Epithelial cell of proximal tubule (primary cell): ENCODE data around the gene CRYL1. TPM values are rescaled to one million over a fixed set of nuclear protein-coding genes. Genes with fewer than 3 reads are reported as not detected.

Experiments used
- DNase-seq: peaks from one replicate; pipeline ENCODE4 v3.0.0-alpha.2; 2011; ENCODE audit warnings: low read depth
- H3K4me3 ChIP-seq: 2 replicates; pipeline ENCODE4 v1.5.1; 2011; ENCODE audit warnings: low read depth, mild to moderate bottlenecking, low read length
- total RNA-seq: library from RNA; depleted of rRNA; stranded (reverse); fragments of >200 nt; gene quantifications from 2 replicates; pipeline ENCODE4 v1.2.3, GENCODE V29; 2015
- TF ChIP-seq, protein P1 (sequence below): conservative IDR thresholded peaks from 2 replicates; pipeline ENCODE4 v1.5.1; 2012; ENCODE audit warnings: low read depth, mild to moderate bottlenecking, low read length

Gene CRYL1
- total RNA-seq, 1 donor from 2014 or later: 41.3 TPM

DNA sequence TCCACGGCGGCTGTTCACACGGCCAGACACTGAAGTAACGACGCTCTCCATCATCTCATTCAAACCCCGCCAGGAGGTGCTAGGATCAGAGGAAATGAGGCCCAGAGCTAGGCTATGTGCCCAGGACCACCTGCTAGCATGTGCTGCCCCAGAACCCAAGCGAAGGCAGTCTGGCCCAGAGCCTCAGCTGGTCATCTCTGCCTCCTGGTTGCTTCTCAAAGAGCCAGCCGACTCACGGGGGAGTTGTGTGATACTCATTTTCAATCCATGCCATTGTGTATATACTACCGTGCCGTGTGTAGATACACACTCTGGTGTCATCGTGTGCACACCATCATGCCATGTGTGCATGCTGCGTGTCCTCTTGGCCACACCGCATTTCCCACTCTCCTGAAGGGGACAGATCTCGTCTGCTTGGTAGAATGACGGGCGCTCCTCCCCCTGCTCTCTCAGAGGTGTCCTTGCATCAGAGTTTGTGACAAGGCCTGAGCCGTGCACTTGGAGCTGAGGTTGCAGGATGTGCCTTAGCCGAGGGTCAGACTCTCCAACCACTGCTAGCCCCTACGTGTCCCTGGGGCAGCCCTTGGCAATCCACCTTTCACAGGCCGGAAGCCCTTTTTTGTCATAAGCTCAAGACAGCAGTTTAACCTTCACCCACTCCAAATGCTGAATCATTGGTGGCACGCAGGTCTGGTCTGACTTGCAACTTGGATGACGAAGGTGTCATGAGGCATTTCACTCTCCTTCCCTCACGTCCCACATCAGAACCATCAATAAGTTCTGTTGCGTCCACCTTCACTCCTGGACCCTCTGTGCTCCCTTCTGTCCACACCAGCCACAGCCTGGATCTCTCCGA is 130.4 kb downstream of the CRYL1 start:
- TF ChIP-seq, protein P1, sequence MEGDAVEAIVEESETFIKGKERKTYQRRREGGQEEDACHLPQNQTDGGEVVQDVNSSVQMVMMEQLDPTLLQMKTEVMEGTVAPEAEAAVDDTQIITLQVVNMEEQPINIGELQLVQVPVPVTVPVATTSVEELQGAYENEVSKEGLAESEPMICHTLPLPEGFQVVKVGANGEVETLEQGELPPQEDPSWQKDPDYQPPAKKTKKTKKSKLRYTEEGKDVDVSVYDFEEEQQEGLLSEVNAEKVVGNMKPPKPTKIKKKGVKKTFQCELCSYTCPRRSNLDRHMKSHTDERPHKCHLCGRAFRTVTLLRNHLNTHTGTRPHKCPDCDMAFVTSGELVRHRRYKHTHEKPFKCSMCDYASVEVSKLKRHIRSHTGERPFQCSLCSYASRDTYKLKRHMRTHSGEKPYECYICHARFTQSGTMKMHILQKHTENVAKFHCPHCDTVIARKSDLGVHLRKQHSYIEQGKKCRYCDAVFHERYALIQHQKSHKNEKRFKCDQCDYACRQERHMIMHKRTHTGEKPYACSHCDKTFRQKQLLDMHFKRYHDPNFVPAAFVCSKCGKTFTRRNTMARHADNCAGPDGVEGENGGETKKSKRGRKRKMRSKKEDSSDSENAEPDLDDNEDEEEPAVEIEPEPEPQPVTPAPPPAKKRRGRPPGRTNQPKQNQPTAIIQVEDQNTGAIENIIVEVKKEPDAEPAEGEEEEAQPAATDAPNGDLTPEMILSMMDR: no peak
- DNase-seq: no peak
- H3K4me3 ChIP-seq: no peak overlapping the region

DNA sequence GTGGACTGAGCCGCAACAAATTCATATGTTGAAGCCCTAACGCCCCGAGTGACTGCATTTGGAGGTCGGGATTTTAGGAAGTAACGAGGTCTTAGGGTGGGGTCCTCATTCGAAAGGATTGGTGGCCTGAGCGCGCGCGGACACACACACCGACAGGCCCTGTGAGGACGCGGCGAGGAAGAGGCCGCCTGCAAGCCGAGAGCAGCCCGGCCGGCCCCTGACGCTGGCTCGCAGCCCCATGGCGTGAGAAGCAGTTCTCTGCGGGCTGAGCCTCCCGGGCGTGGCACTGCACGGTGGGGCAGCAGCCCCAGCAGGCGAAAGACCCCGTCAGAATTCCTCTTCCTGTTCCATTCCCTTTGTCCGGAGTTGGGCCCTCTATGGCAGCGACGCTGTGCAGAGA is 131.2 kb downstream of the CRYL1 start:
- no peak for DNase-seq
- no peak overlapping the region for H3K4me3 ChIP-seq
- TF ChIP-seq, protein P1: no peak

DNA sequence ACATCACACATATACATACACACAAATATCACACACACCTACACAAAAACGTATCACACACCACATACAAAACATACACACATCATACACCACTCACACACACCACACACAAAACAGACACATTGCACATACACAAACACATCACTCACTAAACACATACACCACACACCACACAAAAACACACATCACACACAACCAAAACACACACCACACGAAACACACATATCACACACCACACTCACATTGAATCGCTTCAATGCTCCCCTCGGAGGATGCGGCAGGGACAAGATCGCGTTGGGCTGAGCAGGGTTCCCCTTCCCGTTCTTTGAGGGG is 131.5 kb downstream of the CRYL1 start:
- TF ChIP-seq, protein P1: no peak
- no peak overlapping the region for H3K4me3 ChIP-seq
- no peak for DNase-seq

DNA sequence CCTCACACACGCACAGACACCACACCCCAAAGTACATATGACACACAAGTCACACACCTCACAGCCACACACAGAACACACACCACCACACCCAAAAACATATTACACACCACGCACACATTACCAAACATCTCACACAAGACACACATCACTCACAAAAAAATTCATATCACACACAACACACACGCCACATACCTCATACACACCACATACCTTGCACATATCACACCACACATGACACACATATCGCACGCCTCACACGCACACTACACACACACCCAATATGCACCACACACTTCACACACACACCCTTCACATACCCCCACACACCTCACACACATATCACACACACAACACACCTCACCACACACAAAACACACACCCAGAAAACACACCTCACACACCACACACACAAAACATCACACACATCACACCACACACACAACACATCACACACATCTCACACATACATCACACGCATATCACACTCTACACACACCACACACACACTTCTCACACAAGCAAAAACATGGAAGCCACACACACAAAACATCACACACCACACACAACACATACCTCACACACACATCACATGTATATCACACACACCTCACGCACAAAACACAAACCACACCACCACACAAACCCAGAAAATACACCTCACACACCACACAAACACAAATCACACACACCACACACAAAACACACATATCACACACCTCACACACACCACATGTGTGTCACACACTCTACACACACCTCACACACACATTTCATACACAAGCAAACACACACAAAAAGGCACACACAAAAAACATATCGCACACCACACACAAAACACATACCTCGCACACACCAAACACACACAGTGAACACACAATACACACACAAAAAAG is 132.1 kb downstream of the CRYL1 start:
- no peak for DNase-seq
- H3K4me3 ChIP-seq: no peak overlapping the region
- TF ChIP-seq, protein P1: no peak

DNA sequence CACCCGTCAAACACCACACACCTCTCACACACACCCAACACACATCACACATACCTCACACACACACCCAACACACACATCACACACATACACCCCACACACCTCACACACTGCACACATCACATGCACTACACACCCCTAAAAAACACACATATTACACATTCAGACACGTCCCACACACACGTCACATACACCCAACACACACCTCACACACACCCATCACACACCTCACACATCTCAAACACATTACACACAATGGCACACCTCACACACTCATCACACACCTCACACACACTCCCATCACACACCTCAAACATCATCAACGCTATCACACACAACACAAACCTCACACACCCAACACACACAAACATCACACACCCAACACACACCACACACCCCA is 133.1 kb downstream of the CRYL1 start:
- TF ChIP-seq, protein P1: no peak
- H3K4me3 ChIP-seq: no peak overlapping the region
- DNase-seq: no peak

DNA sequence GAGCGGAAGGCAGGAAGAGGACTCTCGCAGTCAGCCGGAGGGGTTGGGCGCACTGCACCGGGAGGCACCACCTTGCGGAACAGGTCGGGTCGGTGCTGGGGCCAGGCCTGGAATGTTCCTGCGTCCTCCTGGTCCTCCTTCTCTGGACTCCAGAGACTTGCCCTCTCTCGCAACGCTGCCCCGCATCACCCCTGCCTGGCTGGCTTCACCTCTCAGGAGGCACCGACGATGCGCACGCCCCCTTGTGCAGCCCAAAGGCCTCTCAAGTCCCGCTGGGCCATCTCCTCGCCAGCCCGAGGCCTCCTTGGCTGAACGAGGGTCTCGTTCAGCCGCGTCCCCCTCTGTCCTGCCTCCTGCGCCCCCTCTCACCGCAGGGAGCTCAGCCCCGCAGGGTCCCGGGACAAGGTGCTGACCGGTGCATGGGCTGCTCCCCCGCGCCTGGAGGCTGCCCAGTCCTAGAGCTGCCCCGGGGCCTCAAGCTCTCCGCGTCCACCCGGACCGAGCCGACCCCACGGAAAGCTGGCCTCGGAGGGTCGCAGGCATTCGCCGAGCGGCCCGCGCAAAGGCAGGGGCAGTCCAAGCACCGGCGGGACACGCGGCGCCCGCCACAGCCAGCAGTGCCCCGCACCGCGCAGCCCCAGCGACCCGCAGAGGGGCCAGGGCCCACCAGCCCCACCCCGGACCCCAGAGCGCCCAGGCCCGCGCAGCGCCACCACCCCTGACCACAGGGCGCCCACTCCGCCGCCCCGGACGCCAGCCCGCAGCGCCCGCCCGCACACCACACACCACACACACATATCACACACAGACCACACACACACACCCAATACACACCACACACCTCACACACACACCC is 133.8 kb downstream of the CRYL1 start:
- no peak for DNase-seq
- TF ChIP-seq, protein P1: no peak
- no peak overlapping the region for H3K4me3 ChIP-seq
